NCI-H1694 treated with DMSO at 0.1 percent for 48 hours (cell line): ENCODE measurements around the gene TOMM7.
A peak's percentile ranks its signal among the peaks of the same experiment; 100 is the strongest.

Experiments
- DNase-seq: peaks from one replicate; lab custom pipeline; 2025; lab: John Stamatoyannopoulos, UW

TOMM7 gene

GRCh38 chr7:22822486-22823141, at the start of gene TOMM7:
Gene TOMM7 (minus strand): TSS chr7:22822849. CDS start chr7:22822779, 70 bp downstream.
- peak; percentile 96 for DNase-seq

GRCh38 chr7:22872096-22872807, 49.6 kb upstream of the TOMM7 start:
- DNase-seq, result no peak

GRCh38 chr7:22871661-22872060, 49.0 kb upstream of the TOMM7 start:
- no peak for DNase-seq

GRCh38 chr7:22868509-22868908, 45.9 kb upstream of the TOMM7 start:
- DNase-seq, result no peak

DNA sequence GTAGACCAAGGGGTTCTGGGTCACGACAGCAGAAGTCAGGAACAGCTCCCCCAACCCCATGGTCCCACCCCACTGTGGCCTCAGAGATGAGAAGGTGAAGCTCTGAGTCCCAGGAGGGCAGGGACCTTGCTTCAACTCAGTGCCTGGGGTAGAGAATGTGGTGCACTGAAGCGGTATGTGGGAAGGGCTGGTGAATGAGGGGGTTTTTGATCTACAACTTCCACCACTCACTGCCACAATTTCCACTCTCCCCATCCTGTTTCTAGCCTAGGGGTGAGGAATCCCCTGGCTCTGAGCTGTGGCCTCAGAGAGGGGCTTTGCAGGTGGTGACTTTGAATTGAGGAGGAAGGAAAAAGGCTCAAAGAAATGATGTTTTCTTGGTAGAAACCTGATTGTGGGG, 44.9 kb upstream of the TOMM7 start:
- DNase-seq, result no peak

DNA sequence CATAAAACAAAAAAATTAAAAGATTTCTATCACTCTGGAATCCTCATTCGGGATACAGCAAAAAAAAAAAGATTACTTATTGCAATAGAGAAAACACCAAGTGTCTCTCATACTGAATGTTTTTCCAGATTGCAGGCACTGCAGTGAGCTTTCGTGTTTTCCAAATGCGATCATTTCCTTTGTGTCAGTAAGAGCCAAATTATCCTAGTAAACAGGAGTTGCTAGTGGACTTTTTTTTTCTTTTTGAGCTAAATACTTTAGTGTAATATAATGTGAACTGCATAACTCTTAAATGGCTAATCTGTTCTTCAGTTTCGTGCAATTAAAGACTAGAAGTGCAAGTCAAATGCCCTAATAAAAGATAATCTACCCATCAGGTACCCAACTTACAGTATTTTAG, 44.4 kb upstream of the TOMM7 start:
- no peak for DNase-seq

DNA sequence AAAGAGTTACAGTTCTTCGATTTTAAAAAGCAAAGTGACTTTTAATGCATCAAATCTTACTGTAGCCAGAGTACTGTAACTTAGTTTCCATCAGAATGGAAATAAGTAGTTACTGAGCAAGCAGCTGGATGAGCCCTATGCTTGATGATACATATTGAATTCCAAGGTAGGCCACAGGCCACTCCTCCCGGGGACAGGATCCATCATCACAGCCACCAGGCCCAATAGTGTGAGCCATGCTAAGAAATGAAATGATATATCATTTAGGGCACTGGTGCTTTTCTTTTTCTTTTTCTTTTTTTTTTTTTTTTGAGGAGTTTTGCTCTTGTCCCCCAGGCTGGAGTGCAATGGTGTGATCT, 42.9 kb upstream of the TOMM7 start:
- no peak for DNase-seq

GRCh38 chr7:22864855-22865601, 42.4 kb upstream of the TOMM7 start:
- no peak for DNase-seq

DNA sequence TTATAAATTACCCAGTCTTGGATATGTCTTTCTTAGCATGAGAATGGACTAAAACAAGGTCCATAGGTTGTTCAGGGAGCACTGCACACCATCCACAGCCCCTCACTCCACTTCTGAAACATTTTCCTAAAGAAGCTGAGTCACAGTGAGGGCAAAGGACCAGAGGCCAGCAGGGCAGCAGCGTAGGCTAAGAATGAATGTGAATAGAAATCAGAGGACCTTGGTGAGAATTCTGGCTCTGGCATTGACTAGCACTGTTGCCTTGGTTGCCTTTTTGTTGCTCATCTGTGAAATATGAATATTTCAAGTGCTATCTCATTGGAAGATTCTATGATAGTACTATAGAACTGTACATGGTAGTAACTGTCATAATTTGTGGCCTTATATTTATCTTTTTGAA, 41.7 kb upstream of the TOMM7 start:
- no peak for DNase-seq

DNA sequence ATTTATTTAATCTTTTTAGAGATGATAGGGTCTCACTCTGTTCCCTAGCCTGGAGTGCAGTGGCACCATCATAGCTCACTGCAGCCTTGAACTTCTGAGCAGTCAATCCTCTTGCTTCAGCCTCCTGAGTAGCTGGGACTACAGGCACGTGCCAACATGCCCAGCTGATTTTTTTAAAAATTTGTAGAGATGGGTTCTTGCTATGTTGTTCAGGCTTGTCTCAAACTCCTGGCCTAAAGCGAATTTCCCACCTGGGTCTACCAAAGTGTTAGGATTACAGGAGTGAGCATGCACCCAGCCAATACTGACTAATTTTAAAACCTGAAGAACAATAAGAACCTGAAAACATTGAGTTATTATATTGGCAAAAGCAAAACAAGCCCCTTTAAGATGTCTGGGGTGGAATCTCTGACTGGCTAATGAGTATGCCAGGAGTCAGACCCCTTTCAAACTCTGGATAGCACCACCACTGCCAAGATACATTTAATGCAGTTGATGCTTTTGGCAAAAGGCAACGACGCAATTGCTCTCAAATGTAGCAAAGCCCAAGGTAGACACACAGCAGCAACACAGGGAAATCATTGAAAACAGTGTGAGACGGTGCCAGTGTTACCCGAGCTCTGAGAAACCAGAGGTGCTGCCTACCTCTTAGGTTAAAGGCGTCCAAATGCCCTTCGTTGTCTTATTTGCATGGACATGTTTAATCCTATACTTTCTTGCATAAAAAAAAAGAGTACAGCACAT, 40.7 kb upstream of the TOMM7 start:
- no peak for DNase-seq

GRCh38 chr7:22861576-22861975, 38.9 kb upstream of the TOMM7 start:
- DNase-seq, result no peak

GRCh38 chr7:22860784-22861482, 38.3 kb upstream of the TOMM7 start:
- DNase-seq, result peak; percentile 22

GRCh38 chr7:22860337-22860736, 37.7 kb upstream of the TOMM7 start:
- no peak for DNase-seq

GRCh38 chr7:22859641-22860290, 37.1 kb upstream of the TOMM7 start:
- no peak for DNase-seq

DNA sequence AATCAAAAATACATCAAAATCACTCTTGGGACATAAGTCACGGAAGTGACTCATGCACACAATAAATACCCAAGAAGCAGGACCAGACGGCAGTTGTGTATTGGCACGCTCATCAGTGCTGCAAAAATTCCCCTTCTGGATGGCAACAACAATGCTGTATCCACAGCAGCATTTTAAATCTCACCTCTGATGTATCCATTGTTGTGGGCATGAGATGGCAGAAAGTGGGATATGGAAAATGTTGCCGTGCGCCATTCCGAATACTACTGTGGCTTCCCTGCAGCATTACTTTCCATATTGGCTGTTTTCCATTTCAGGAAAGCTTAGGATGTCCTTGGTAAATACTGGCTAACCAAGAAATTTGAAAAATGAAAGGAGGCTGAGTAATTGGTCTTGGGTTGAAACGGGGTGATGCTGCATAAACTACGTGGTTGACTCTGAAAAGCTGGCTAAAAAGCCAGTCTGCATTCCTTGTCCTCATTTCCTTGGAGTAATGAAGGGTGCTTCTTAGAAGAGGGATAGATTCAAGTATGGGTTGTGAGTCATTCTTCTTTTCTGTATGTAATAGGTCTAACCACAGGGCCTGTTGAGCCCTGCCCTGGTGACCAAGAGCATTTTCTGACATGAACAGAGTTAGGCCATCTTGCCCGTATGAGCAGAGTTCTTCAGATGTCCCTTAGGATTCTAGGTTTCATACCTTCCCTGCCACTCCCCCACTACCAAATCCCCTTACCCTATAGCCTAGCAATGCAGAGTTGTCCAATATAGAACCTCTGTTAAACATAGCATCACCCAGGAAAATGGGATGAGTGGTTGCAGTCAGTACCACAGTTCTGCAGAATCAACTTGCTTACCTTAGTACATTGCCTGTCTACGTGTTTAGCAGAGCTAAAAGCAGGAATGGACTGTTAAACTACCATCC, 36.3 kb upstream of the TOMM7 start:
- no peak for DNase-seq

DNA sequence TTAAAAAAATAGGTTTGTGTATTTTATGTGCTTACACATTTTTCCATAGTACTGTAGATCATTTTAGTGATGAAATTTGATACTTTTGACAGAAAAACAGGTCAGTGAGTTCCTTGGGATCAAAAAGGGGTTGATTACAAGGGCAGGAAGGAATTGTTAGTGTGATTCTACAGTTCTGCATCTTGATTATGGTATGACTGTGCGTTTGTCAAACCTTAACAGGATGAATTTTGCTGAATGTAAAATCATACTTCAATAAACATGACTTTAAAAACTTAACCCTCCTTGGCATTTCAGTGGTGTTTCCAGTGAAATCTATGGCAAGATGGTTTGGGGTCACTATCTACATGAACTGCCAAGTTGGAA, 35.6 kb upstream of the TOMM7 start:
- no peak for DNase-seq

DNA sequence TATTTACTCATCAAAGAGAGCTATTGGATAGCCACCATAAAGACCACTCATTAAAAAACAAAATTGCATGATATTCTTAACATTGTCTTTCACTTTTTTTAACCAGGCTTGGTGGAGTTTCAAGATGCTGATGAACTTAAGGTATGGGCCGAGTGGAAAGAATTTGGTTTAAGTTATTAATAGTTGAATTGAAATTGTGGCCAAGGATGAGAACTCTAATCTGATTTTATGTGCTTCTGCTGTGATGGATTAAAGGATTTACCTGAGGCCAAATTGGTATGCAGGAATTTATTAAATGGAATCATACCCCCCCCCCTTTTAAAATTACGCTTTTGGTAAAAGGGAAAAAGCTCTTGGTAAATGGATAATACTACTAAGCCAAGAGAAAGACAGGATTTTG, 33.8 kb upstream of the TOMM7 start:
- no peak for DNase-seq

DNA sequence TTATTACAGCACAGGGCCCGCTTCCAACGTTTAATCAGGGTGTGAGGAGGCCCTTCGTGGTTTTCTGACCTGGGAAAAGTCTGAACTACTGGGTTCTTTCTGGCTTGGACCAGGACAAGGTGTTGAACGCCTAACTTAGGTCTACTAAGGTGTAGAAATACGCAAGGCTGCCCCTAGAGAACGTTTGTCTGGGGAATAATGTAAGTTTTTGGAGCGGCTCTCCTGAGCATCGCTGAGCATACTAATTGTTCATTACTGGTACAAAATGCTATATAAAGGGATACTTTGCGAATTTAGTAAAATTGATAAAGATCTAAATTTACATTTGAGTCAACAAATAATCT, 32.4 kb upstream of the TOMM7 start:
- no peak for DNase-seq

DNA sequence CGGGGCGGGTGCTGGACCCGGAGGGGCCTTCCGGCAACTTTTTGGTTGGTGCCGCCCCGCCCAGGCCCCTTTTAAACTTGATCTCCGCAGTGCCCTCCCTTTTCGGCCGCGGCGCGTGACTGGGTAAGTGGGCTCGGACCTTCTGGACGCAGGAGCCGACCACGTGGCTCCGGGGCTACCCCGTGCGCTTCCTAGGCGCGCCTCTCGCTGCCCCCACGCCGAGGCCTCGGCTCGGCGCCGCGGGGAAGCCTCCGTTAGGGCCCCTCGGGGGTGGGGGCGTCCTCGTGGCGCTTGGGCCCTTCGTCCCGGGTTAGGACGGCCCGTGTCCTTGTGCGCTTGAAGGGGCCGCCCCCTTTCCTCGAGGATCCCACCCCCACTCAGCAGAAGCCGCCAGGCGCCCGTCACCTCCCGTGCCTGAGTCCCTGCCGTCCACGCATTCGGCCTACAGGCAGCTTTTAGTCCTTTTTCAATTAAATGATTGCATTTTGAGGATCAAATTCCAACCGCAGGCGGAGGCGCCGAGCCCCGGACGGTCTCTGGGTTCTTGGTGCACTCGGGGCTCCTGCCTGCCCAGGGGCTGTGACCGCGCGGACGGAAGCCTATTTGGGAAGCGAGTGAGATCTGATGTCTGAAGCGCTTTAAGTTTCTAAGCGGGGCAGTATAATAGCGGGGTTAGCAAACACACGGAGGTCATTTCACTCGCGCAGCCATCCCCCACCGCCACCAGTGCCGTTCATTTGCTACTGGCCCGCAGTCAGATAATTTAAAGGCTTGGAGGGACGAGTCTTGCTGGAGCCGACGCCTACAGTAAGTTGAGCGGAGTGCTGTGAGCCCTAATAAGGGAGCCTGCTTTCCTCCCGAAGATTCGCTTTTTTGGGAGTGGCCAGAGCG, 31.8 kb upstream of the TOMM7 start:
- peak; percentile 47 for DNase-seq
